Adrenal gland (tissue), 5 donors: ENCODE results near the gene DOCK1.

Experiments
- CTCF ChIP-seq, 6 experiments: fragments of 450-650 bp in 4 of 6; fragments of 200-600 bp in 2 of 6; sonication (generic) in 1 of 6; IDR thresholded peaks; 1 replicate in 5 of 6; 2 replicates in 1 of 6; pipeline versions ENCODE4 v1.5.1 to v1.8.0; 2016 to 2021; ENCODE audit warnings: antibody characterized with exemption in 6 of 6, mild to moderate bottlenecking in 2 of 6, moderate library complexity in 1 of 6
- POLR2A ChIP-seq, 2 donors: fragments of 450-650 bp; IDR thresholded peaks; one replicate each; pipeline ENCODE4 v1.6.1; 2017; ENCODE audit warnings: antibody characterized with exemption in 2 of 2, mild to moderate bottlenecking in 2 of 2, moderate library complexity in 1 of 2
- donor health status: DM: no; HTN: no; CAD: no.

DNA sequence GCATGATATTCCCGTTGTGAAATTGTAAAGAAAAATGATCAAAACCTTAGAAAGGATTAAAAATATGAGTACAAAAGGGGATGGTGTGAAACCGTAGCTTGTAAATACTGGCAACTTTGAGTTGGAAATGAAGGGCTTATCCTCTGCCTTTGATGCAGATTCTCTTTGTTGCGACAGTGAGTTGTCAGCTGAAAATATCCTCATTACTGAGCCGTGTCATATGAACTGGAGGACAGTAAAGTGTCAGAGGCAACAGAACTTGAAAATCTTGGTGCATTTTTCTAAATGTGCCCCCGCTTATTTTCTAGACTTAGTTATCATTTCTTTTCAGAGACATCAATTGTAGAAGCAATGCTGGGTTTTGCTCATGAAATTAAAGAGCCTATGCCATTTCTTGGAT, 473.4 kb downstream of the DOCK1 start:
- TF ChIP-seq CTCF (IDR thresholded peaks at IDR 0.05) (no peak), POLR2A (IDR thresholded peaks at IDR 0.05) (no peak)
